DOHH2 (cell line): ENCODE results near the gene GSTA1.
"Not testable (repeated sequence)": the region's sequence is repeated elsewhere in the genome, so short reads cannot be mapped to it uniquely, and the experiment has no call there.

ENCODE experiments used
- CTCF ChIP-seq: fragments of 200-600 bp; sonication (generic); IDR thresholded peaks from one replicate; pipeline ENCODE4 v1.5.1; 2014; ENCODE audit warnings: antibody characterized with exemption, mild to moderate bottlenecking, low read depth, low read length; ENCODE audit not compliant: poor library complexity, severe bottlenecking
- EZH2phosphoT487 ChIP-seq: fragments of 200-600 bp; sonication (generic); IDR thresholded peaks from 2 replicates; pipeline ENCODE4 v1.6.1; 2017; ENCODE audit warnings: borderline replicate concordance, mild to moderate bottlenecking, antibody characterized with exemption, low read length, moderate library complexity, mixed read lengths

DNA sequence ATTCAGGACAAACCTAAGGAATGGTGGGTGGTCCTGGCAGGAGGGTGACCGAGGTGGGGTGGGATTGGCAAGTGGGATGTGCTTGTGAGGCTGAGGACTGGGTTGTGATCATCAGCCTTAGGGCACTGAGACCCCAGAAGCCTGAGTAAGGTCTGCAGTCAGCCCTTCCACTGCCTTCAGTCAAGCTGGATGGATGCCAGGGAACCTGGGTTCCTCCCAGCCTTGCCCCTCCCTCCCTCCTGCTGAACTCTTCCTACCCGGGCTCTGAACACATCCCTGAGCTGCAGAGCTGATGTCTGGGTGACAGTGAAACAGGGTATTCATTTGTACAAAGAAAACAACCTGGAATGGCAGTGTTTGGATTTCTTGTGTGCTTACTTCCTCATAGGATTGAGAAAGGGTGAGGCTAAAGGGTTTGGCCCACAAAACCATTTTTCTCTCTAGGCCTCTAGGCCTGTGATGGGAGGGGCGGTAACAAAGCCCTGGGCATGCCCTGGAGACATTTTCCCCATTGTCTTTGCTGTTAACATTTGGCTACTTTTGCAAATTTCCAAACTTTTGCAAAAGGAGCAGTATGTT, 20.8 kb downstream of the GSTA1 start:
- TF ChIP-seq CTCF, EZH2phosphoT487: not testable (repeated sequence)
